HG02759 (cell line): ENCODE measurements around the gene SLC25A36.
"Not testable (repeated sequence)": the region's sequence is repeated elsewhere in the genome, so short reads cannot be mapped to it uniquely, and the experiment has no call there.

Experiments
- ATAC-seq: cut with Tn5 transposase; IDR thresholded peaks from one replicate; pipeline ENCODE4 v1.9.1; 2021; ENCODE audit warnings: mild to moderate bottlenecking, moderate library complexity; ENCODE audit not compliant: unreplicated experiment

Gene SLC25A36

DNA sequence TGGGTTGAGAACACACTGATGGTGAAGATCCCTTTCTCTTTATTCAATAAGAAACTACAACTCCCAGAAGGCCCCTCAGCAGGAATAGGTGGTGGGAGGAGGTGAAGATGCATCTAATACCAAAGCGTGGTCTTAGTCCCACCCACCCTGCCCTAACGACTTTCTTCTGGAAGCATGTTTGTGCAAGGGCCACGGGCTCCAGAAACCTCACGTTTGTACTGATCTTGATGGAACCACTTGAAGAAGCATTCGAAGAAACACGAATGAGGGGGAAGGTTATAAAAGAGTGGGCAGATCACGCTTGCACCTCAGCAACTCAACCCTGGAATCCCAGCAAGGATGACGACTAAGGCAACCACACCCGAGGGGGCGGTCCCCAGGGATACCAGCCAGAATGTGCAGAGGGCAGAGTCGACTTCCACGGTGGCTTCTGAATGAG lies 10.6 kb upstream of the SLC25A36 start:
- ATAC-seq: no peak

DNA sequence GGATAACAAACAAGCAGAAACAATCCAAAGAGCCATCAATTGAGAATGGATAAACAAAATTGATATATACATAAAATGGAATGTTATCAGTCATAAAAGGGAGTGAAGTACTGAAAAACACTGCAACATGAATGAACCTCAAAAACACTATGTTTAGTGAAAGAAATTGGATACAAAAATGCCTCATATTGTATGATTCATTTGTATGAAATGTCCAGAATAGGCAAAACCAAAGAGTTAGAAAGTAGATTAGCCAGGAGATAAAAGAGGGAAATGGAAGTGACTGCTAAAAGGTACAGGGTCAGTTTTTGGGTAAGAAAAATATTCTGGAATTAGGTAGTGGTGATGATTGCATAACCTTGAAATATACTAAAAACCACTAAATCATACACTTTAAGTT lies 9.8 kb upstream of the SLC25A36 start:
- ATAC-seq: no peak

DNA sequence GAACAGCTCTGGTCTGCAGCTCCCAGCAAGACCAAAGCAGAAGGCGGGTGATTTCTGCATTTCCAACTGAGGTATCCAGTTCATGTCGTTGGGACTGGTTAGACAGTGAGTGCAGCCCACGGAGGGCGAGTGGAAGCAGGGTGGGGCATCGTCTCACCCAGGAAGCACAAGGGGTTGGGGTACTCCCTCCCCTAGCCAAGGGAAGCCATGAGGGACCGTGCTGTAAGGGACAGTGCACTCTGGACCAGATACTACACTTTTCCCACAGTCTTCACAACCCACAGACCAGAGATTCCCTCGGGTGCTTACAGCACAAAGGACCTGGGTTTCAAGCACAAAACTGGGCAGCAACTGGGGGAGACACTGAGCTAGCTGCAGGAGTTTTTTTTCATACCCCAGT lies 8.5 kb upstream of the SLC25A36 start:
- no peak for ATAC-seq

DNA sequence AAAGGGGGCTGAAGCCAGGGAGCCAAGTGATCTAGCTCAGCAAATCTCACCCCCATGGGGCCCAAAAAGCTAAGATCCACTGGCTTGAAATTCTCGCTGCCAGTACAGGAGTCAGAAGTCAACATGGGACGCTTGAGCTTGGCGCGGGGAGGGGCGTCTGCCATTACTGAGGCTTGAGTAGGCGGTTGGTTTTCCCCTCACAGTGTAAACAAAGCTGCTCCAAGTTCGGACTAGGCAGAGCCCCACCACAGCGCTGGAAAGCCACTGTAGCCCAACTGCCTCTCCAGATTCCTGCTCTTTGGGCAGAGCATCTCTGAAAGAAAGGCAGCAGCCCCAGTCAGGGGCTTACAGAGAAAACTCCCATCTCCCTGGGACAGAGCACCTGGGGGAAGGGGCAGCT lies 8.1 kb upstream of the SLC25A36 start:
- ATAC-seq: no peak

DNA sequence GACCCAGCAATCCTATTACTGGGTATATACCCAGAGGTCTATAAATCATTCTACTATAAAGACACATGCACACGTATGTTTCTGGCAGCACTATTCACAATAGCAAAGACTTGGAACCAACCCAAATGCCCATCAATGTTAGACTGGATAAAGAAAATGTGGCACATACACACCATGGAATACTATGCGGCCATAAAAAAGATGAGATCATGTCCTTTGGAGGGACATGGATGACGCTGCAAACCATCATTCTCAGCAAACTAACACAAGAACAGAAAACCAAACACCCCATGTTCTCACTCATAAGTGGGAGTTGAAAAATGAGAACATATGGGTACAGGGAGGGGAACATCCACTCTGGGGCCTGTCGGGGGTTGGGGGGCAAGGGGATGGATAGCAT lies 2.3 kb upstream of the SLC25A36 start:
- not testable (repeated sequence) for ATAC-seq

DNA sequence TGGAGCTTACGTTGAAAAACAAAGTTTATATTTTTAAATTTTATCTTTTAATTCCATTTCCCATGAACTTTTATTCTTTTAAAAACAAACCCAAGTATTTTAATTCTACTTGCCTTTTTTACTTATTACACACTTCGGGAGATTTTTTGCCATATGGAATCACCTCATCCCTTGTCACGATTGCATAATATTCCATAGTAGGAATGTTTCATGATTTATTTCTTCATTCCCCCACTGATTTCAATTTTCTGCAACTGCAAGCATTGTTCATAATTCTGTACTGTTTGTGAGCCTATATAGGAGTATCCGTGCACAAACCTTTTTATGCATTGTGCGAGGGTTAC lies 574 bp upstream of the SLC25A36 start:
- ATAC-seq: no peak

DNA sequence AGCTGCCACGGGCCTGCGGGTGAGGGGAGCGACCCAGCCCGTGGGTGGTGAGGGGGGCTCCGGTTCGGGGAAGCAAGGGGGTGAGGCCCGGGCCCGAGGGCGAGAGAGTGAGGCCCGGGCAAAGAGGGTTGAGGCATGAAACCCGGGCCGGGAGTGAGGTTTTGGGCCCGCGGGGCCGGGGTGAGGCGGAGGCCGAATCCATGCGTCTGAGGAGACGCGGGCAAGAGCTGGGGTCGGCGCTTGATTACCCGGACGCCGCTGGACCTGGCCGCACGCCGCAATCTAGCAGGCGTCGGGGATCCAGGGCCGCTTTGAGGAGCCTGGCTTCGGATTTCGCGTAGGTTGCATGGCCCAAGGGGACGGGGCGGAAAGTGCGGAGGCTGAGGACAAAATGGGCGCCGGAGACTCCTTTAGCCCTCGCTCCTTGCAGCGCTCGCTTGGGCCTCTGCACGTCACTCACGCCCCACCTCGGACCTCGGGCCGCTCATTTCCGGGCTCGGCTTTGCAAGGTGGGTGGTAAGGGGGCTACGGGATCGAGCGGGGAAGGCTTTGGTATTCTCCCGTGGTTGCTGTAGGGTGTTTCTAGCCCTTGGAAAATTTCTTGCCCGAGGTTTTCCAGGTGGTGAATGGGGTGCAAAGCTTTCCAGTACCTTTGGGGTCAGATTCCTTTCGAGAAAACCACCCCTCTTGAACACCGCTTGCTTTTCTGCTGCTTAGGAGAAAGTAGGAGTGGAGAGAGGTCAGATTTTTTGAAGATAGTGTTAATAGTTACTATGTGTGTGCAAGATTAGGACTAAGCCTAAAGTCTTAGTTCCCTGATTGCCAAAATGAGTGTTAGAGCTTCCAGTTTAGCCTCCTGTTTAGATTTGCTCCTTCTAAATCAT lies 827 bp downstream of the SLC25A36 start:
- peak; percentile 46 for ATAC-seq

DNA sequence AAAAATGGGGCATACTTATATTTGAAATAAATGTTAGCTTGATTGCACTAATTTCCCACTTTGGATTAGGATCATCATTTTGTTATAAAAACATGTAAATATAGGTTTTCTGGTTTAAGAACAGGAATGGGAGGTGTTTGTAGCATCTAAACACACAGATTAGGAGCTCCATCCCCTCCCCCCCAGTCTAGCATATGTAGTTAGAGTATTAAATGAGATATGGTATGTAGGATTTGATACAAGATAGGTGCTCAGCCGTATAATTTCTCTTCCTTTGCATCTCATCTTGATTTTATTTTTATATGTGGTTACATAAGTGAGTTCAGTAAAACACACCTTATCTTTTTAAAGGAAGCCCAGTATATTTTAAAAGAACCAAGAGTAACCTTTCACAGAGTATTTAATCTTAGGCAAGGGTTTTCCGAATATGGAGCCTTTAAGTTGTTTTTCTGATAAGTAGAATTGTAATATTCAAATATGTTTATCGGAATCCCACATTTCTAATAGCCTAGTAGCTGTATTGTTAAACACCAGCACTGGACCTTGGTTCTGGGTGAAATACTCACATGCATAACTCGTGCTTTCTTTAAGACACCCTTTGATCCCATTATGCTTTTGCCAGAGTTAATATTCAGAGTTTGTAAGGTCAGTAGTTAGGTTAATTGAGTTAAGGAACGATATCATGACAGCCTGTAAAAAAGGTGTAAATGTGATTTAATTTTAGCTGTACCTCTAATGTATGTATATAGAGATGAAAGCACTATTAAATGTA lies 2.3 kb downstream of the SLC25A36 start:
- no peak for ATAC-seq

DNA sequence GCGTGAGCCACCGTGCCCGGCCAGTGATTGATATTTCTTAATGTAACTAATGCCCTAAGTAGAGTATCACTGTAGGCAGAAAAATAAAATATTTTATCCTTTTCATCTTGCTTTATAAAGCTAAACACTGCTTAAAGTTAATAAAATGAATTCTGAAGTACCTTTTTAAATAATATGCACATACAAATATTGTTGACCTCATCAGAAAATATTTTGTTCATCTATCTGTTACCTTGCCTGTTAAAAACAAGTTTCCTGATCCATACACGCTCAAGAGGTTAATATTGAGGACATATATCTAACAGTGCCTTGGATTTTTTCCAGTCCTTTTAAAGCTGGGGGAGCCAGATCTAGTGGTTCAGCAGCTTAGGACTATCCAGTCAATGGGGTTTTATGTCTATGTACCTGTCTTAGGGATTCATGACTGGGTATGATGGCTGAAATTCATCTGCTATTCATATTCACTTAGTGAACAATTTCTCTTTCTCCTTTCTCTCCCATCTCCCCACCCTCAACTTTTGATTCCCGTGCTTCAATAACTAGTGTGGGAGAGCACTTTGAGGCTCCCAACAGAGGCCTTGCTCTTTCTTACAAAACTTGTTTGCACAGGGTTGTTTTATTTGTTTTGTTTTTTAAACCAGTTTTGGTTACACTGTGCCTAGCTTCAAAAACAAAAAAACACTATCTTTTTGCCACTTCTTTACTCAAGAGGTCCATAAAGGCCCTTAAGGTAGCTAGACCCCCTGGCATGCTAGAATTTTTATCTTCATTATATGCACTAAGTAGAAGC lies 7.0 kb downstream of the SLC25A36 start:
- no peak for ATAC-seq

DNA sequence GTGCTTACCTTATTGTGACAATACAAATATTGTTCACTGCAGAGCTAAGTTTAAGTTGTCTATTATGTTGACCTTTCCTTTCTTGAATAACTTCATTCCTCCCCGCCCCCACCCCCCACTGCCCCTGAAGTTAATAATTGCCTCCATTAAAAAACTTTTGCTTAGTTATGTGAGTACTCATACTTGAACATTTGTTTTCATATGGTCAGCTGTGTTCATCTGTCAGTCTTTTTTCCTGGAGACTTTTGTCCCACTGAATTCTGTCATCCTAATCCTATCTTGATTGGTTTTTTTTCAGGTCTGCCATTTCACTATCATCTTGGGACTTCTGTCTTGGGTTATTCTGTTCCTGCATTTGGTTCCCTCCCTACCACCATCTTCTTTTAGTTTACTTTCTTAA lies 8.5 kb downstream of the SLC25A36 start:
- ATAC-seq: no peak

DNA sequence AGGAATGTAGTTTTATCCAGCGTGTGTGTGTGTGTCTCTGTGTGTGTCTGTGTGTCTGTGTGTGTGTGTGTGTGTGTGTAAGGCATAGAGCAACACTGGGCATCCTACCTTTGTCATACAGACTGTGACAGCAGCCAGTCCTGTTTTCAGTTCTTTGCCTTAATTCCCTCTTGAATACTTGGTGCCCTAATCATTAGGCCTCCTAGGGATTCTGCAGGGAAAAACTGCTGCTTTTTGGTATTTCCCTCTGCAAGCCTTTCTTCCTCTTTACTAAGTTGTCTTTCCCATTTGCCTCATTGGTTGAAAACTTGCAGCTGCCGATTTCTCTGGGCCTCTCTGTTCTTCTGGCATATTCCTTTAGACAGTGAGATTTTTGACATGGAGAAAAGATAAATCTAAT lies 9.2 kb downstream of the SLC25A36 start:
- no peak for ATAC-seq

DNA sequence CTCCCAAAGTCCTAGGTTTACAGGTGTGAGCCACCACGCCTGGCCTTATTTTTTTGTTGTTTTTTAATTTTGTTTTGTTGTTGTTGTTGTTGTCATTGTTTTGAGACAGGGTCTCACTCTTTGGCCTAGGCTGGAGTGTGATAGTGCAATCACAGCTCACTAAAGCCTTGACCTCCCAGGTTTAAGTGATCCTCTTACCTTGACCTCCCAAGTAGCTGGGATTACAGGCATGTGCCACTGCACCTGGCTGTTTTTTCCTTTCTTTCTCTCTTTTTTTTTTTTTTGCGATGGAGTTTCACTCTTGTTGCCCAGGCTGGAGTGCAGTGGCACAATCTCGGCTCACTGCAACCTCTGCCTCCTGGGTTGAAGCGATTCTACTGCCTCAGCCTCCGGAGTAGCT lies 10.1 kb downstream of the SLC25A36 start:
- not testable (repeated sequence) for ATAC-seq

DNA sequence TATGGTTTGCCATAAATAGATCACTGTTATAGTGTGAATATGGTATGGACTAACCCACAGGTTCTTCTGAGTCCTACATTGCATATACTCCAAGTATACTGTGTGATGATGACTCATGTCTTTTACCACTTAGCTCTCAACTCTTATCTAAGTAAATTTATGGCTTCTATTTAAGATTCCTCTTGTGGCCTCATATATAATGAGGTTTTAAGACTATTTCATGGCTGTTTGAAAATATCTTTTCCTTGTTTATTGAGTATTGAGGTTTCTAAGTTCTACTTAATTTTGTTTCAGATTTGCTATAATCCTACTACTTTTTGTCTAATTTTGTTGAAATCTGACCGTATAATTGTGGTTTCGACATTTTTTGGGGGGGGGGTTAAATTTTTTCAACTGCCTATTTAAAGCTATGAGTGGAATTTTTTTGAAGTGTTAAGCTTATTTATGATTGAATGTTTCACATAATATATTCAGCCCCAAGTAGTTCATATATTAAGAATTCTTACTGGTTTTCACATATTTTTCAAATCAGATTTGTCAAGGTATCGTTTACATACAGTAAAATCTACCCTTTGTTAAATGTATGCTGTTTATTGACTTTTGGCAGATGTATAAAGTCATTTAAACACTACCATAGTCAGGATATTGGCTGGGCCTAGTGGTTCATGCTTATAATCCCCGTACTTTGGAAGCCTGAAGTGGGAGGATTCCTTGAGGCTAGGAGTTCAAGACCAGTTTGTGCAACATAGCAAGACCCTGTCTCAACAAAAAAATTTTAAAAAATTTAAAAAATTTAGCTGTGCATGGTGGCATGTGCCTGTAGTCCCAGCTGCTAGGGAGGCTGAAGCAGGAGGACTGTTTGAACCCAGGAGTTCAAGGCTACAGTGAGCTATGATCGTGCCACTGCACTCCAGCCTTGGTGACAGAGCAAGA lies 11.7 kb downstream of the SLC25A36 start:
- ATAC-seq: no peak

DNA sequence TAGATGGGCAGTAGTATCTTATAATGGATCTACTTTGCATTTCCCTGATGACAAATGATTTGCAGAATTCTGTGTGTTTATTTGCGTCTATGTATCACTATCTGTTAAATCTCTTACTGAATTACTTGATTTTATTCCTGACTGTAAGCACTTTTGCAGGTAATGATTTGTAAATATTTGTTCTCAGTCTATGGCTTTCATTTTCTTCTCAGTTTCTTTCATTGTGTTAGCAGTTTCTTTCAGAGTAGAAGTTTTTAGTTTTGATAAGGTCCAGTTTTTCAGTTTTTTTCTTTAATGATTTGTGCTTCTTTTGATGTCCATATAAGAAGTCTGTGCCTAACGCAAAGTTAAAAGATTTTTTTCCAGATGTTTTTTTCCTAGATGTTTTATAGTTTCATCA lies 12.9 kb downstream of the SLC25A36 start:
- no peak for ATAC-seq

DNA sequence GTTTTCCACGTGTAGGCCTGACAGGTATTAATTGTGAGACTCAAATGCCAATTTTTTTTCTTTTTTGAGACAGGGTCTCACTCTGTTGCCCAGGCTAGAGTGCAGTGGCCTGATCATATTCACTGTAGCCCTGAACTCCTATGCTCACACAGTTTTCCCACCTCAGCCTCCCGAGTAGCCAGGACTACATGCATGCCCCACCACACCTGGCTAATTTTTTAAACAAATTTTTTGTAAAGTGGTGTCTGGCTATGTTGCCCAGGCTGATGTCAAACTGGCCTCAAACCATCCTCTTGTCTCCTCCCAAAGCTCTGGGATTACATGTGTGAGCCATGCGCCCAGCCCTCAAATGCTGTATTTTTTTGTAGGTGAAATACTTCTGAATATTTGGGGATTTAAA lies 14.0 kb downstream of the SLC25A36 start:
- no peak for ATAC-seq

DNA sequence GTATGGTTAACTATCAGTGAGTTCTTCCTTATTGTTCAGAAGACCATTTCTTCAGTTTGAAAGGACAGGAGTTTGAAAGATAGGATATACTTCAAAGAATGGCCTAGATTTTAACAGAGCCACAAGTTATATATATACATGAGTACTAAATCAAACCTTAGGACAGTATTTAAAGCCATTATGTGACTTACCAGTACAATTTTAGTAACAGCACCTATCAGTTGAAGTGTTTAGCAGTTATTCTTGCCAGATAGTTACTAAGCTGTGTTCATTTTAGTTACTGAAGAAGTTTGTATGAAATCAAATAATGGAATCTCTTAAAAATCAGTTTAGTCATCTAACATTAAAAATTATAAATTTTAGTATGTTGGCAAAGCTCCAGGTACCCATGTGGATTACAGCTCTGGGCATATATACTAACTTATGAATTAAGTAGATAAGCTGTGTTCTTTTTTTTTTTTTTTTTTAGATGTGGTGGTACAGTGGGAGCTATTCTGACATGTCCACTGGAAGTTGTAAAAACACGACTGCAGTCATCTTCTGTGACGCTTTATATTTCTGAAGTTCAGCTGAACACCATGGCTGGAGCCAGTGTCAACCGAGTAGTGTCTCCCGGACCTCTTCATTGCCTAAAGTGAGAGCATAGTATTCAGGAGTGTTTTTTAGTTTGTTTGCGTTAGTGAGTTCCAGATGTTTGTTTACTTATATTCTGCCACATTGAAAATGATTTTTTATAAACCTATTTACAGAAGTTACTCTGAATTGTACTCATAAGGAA lies 14.6 kb downstream of the SLC25A36 start:
- ATAC-seq: no peak

DNA sequence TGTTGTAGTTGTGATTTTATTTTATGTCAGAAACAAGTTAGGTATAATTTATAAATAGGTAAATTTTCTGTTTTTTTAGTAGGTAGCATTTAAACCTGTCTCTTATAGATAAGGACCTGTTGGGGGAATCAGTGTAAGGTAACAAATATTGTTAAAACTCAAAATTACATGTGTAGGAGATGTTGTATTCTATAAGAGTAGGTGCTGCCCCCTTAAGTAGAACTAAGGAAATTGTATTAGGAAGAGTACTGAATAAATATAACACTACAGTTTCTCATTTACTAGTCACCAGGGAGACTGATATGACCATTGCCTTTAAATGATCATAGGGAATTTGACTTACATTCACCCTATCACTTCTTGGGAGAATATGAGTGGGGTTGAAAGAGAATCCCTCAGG lies 31.2 kb downstream of the SLC25A36 start:
- ATAC-seq: no peak

DNA sequence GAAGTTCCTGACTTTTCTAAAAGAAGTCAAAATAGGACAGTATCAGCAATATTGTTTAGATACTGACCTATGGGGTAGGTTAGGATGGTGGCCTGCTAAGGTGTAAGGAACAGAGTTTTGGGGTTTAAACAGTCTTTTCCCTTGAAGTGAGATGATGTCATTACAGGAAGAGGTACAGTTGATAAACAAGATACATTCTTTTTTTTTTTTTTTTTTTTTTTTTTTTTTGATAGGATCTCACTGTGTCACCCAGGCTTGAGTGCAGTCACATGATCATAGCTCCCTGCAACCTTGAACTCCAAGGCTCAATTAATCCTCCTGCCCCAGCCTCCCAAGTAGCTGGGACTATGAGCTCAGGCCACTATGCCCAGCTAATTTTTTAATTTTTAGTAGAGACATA lies 33.3 kb downstream of the SLC25A36 start:
- ATAC-seq: no peak

DNA sequence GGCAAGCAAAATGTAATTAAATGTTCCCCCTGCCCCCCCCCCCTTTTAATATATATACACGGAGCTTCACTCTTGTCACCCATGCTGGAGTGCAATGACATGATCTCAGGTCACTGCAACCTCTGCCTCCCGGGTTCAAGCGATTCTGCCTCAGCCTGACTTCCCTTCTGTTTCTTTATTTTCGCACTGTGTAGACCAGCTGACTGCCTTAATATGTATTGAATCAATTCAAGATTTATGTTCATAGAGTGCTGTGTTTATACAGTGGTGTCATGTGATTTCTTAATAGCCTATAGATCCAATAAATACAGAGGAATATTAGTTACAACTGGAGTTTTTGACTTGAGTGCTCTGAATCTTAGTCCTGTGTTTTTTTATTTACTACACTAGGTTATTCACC lies 39.0 kb downstream of the SLC25A36 start:
- ATAC-seq: no peak

DNA sequence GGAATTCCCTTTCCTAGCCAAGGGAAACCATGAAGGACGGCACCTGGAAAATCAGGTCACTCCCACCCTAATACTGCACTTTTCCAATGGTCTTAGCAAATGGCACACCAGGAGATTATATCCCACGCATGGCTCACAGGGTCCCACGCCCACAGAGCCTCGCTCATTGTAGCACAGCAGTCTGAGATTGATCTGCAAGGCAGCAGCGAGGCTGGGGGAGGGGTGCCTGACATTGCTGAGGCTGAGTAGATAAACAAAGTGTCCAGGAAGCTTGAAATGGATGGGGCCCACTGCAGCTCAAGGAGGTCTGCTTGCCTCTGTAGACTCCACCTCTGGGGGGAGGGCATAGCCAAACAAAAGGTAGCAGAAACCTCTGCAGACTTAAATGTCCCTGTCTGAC lies 46.2 kb downstream of the SLC25A36 start:
- ATAC-seq: not testable (repeated sequence)
